Left ventricle myocardium inferior (tissue), 1 donor: ENCODE measurements around the gene ATF1. TPM values are rescaled to one million over a fixed set of nuclear protein-coding genes. Genes with fewer than 3 reads are reported as not detected.
"Not testable (repeated sequence)": the region's sequence is repeated elsewhere in the genome, so short reads cannot be mapped to it uniquely, and the experiment has no call there.

ENCODE experiments used
- DNase-seq: peaks from one replicate; pipeline ENCODE4 v3.0.0-alpha.2; 2020
- H3K27ac ChIP-seq: fragments of 200-600 bp; replicated peaks from 2 replicates; pipeline ENCODE4 v1.8.0; 2021
- H3K27me3 ChIP-seq: fragments of 200-600 bp; 2 replicates; pipeline ENCODE4 v1.8.0; 2021; ENCODE audit warnings: low read depth
- H3K36me3 ChIP-seq: fragments of 200-600 bp; 2 replicates; pipeline ENCODE4 v1.8.0; 2021
- H3K4me1 ChIP-seq: fragments of 200-600 bp; 2 replicates; pipeline ENCODE4 v1.8.0; 2021
- H3K4me3 ChIP-seq: fragments of 200-600 bp; 2 replicates; pipeline ENCODE4 v1.8.0; 2021; ENCODE audit warnings: mild to moderate bottlenecking, moderate library complexity
- H3K9me3 ChIP-seq: fragments of 200-600 bp; replicated peaks from 2 replicates; pipeline ENCODE4 v1.8.0; 2021
- intact Hi-C: fragments of 100-400 bp; cut with micrococcal nuclease; formaldehyde crosslinking; loops from one replicate; pipeline ENCODE4 v1.11.0; 2022
- total RNA-seq: library from RNA; stranded (reverse); fragmentation: NEBNext Ultra II Directional; extraction: Animal tissue kit (Norgen Biotek cat#: 25700); gene quantifications from one replicate; pipeline ENCODE4 v1.2.1, GENCODE V29; 2021
- TF ChIP-seq, protein P1 (sequence below): fragments of 200-600 bp; IDR thresholded peaks from 2 replicates; pipeline ENCODE4 v1.8.0; 2021; ENCODE audit warnings: antibody characterized with exemption, mild to moderate bottlenecking, borderline replicate concordance
- donor health status: DM: no; HTN: yes; CAD: no; lungs with severe emphysema.

The ATF1 gene
- total RNA-seq, 1 donor from 2014 or later, result 28.3 TPM

DNA sequence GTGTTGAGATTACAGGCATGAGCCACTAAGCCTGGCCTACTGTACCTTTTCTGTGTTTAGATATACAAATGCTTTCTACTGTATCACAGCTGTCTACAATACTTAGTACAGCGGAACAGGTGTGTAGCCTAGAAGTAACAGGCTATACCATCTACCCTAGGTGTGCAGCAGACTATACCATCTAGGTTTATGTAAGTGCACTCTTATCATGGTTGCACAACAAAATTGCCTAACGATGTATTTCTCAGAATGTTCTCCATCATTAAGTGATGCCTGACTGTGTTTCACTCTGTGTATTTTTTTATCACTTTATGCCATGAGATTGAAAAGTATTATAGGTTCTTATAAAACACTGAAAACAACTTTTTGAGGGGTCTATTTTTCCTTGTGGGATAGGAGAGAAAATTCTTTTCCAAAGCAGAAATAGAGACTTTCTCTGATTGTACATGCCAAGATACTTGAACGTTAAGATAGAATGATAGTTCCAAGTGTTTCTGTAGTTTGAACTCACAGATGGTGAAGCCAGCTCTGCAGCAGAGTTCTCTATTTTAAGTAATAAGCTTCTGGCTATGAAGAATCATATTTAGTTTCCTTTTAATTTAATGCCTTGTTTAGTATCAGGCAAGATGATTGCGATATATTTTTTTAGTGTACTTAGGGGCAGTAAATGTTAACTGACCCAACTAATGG lies 95.9 kb downstream of the ATF1 start:
- H3K27ac ChIP-seq, result no peak overlapping the region
- H3K4me1 ChIP-seq, result no peaks in the 10 kb centered on the region
- no peaks in the 10 kb centered on the region for H3K27me3 ChIP-seq
- no peaks in the 10 kb centered on the region for H3K36me3 ChIP-seq
- intact Hi-C loops, result no loop called here
- no peak overlapping the region for H3K4me3 ChIP-seq
- TF ChIP-seq, protein P1, sequence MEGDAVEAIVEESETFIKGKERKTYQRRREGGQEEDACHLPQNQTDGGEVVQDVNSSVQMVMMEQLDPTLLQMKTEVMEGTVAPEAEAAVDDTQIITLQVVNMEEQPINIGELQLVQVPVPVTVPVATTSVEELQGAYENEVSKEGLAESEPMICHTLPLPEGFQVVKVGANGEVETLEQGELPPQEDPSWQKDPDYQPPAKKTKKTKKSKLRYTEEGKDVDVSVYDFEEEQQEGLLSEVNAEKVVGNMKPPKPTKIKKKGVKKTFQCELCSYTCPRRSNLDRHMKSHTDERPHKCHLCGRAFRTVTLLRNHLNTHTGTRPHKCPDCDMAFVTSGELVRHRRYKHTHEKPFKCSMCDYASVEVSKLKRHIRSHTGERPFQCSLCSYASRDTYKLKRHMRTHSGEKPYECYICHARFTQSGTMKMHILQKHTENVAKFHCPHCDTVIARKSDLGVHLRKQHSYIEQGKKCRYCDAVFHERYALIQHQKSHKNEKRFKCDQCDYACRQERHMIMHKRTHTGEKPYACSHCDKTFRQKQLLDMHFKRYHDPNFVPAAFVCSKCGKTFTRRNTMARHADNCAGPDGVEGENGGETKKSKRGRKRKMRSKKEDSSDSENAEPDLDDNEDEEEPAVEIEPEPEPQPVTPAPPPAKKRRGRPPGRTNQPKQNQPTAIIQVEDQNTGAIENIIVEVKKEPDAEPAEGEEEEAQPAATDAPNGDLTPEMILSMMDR, result no peak
- H3K9me3 ChIP-seq, result peaks cover 10% of the 10 kb centered on the region
- no peak for DNase-seq

DNA sequence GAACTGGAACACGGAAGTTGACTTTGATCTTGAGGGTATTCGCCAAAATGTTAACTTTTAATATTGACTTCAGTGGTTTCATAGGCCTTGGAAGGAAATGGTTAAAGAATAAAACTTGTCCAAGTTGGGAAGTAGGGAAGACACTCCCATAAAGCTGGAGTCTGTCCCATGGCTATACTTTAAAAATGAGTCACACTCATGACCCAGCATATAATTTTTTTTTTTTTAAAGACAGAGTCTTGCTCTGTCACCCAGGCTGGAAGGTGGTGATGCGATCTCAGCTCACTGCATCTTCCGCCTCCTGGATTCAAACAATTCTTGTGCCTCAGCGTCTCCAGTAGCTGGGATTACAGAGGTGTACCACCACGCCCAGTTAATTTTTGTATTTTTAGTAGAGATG lies 98.4 kb downstream of the ATF1 start:
- DNase-seq, result no peak
- Histone ChIP-seq H3K9me3 (peaks cover 15% of the 10 kb centered on the region), H3K4me3 (no peak overlapping the region), H3K27ac (no peak overlapping the region), H3K27me3 (no peaks in the 10 kb centered on the region), H3K4me1 (no peaks in the 10 kb centered on the region), H3K36me3 (no peaks in the 10 kb centered on the region)
- intact Hi-C loops, result no loop called here
- TF ChIP-seq, protein P1, result no peak

DNA sequence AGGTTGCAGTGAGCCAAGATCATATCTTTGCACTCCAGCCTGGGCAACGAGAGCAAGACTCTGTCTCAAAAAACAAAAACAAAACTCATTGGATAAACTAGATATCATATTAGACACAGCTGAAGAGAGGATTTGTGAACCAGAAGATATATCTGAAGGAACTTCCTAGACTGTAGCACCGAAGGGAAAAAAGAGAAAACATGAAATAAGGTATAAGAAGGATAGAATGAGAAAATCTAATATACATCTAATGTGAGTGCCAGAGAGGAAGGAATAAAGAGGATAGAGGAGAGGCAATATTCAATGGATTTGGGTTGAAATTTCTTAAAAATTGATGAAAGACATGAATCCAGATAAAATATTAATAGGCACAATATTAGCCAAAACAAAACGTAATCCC lies 101.4 kb downstream of the ATF1 start:
- Histone ChIP-seq H3K36me3 (no peaks in the 10 kb centered on the region), H3K4me1 (no peaks in the 10 kb centered on the region), H3K27ac (no peak overlapping the region), H3K27me3 (no peaks in the 10 kb centered on the region), H3K9me3 (peaks cover 21% of the 10 kb centered on the region), H3K4me3 (no peak overlapping the region)
- TF ChIP-seq, protein P1, result no peak
- intact Hi-C loops, result no loop called here
- DNase-seq, result no peak

DNA sequence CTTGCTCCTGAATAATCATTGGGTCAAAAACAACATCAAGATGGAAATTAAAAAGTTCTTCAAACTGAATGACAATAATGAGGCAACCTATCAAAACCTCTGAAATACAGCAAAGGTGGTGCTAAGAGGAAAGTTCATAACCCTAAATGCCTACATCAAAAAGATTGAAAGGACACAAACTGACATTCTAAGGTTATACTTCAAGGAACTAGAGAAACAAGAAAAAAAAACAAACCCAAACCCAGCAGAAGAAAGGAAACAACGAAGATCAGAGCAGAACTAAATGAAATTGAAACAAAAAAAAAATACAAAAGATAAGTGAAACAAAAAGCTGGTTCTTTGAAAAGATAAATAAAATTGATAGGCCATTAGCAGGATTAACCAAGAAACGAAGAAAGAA lies 105.0 kb downstream of the ATF1 start:
- DNase-seq, H3K36me3 ChIP-seq, H3K27ac ChIP-seq, intact Hi-C loops, H3K27me3 ChIP-seq, H3K4me3 ChIP-seq, H3K4me1 ChIP-seq: not testable (repeated sequence)
- peaks cover 33% of the 10 kb centered on the region for H3K9me3 ChIP-seq

Other genes with a start within 250 kb of the ATF1 start
- gene TMPRSS12, start 78.8 kb downstream of the ATF1 start, total RNA-seq, result not detected
- gene HIGD1C, start 188.4 kb downstream of the ATF1 start, total RNA-seq, result not detected